ENCODE measurements around the gene MCCC2.
"Not testable (repeated sequence)": the region's sequence is repeated elsewhere in the genome, so short reads cannot be mapped to it uniquely, and the experiment has no call there.

The MCCC2 gene

GRCh38 chr5:71600783-71601182 is 13.6 kb downstream of the MCCC2 start:
- DNase-seq = no peak

- no peak for DNase-seq
These were observed 14.3 kb downstream of the MCCC2 start for GRCh38 chr5:71601222-71602026.

GRCh38 chr5:71609916-71610315 is 22.8 kb downstream of the MCCC2 start:
- not testable (repeated sequence) for DNase-seq

- no peak for DNase-seq
These were observed 28.7 kb downstream of the MCCC2 start for GRCh38 chr5:71615809-71616208.

GRCh38 chr5:71620630-71621029 is 33.5 kb downstream of the MCCC2 start:
- no peak for DNase-seq

GRCh38 chr5:71621268-71621667 is 34.1 kb downstream of the MCCC2 start:
- no peak for DNase-seq

- no peak for DNase-seq
These were observed 34.6 kb downstream of the MCCC2 start for GRCh38 chr5:71621741-71622140.

GRCh38 chr5:71623221-71623794 is 36.2 kb downstream of the MCCC2 start:
- DNase-seq = no peak

GRCh38 chr5:71629950-71630349 is 42.8 kb downstream of the MCCC2 start:
- DNase-seq = no peak

- DNase-seq = no peak
These were observed 43.9 kb downstream of the MCCC2 start for GRCh38 chr5:71631070-71631469.

GRCh38 chr5:71632168-71632567 is 45.0 kb downstream of the MCCC2 start:
- DNase-seq = no peak

GRCh38 chr5:71633255-71634155 is 46.4 kb downstream of the MCCC2 start:
- no peak for DNase-seq

- DNase-seq = no peak
These were observed 50.0 kb downstream of the MCCC2 start for GRCh38 chr5:71637133-71637532.

GRCh38 chr5:71640408-71640807 is 53.3 kb downstream of the MCCC2 start:
- DNase-seq = no peak

- DNase-seq = no peak
These were observed 57.9 kb downstream of the MCCC2 start for GRCh38 chr5:71645030-71645429.

GRCh38 chr5:71650940-71651339 is 63.8 kb downstream of the MCCC2 start:
- not testable (repeated sequence) for DNase-seq

GRCh38 chr5:71651579-71651978 is 64.4 kb downstream of the MCCC2 start:
- no peak for DNase-seq

GRCh38 chr5:71652349-71652748 is 65.2 kb downstream of the MCCC2 start:
- no peak for DNase-seq

GRCh38 chr5:71652803-71653543 is 65.8 kb downstream of the MCCC2 start:
- no peak for DNase-seq

- DNase-seq = no peak
These were observed 71.9 kb downstream of the MCCC2 start for GRCh38 chr5:71658916-71659662.

- no peak for DNase-seq
These were observed 75.2 kb downstream of the MCCC2 start for GRCh38 chr5:71662381-71662780.

All from cerebellar nuclear complex (tissue), 1 donor.